ENCODE measurements around the gene SLC13A3. TPM values are rescaled to one million over a fixed set of nuclear protein-coding genes. Genes with fewer than 3 reads are reported as not detected.

SLC13A3 gene
- total and polyA plus RNA-seq, 2 donors (not counting 3 experiments of a cell fraction or from before 2014, with no cell fraction given): 0.11 to 0.40 TPM

- Histone ChIP-seq H3K79me2 (ENCODE audit: control insufficient read depth, insufficient read depth, low read length) (no peaks in the 10 kb centered on the region), H3K27ac (ENCODE audit: insufficient read depth, low read depth, low read length) (no peak overlapping the region), H3K4me1 (ENCODE audit: control insufficient read depth, extremely low read depth, insufficient read depth, low read length) (no peaks in the 10 kb centered on the region), H3K9me1 (replicated peaks; ENCODE audit: control insufficient read depth, extremely low read depth, insufficient read depth, low read length) (no peaks in the 10 kb centered on the region), H3K36me3 (ENCODE audit: control insufficient read depth in 2 of 2, extremely low read depth in 1 of 2, insufficient read depth in 2 of 2, low read length in 2 of 2) (no peaks in the 10 kb centered on the region), H3K4me2 (ENCODE audit: insufficient read depth, low read length) (no peak overlapping the region), H3K9ac (replicated peaks; ENCODE audit: extremely low read depth, insufficient read depth, low read length) (no peak overlapping the region), H3K4me3 (replicated peaks in 1 of 3; ENCODE audit: insufficient read depth in 1 of 3, low read depth in 1 of 3, low read length in 3 of 3) (no peak overlapping the region), H4K20me1 (replicated peaks; ENCODE audit: control insufficient read depth, extremely low read depth, insufficient read depth, low read length) (no peaks in the 10 kb centered on the region), H3K27me3 (ENCODE audit: control insufficient read depth in 2 of 2, insufficient read depth in 2 of 2, low read length in 2 of 2) (no peaks in the 10 kb centered on the region), H3K9me3 (replicated peaks; ENCODE audit: control insufficient read depth, insufficient read depth, low read length) (no peaks in the 10 kb centered on the region), H2AFZ (ENCODE audit: low read depth, low read length) (no peak overlapping the region)
- no TSS peak for BruUV-seq (replicated peaks)
- TF ChIP-seq FOS (IDR thresholded peaks at IDR 0.05; ENCODE audit: borderline replicate concordance, insufficient read depth, low read length) (no peak), POLR2AphosphoS5 (IDR thresholded peaks at IDR 0.05; ENCODE audit: insufficient read depth, low read depth, low read length) (no peak), EZH2 (IDR thresholded peaks at IDR 0.05; ENCODE audit: borderline replicate concordance, low read depth, low read length, severe bottlenecking) (no peak), POLR2A (IDR thresholded peaks at IDR 0.05; ENCODE audit: low read depth, low read length) (no peak), MYC (IDR thresholded peaks at IDR 0.05; ENCODE audit: low read depth, low read length) (no peak), CTCF (IDR thresholded peaks at IDR 0.05; ENCODE audit: extremely low read depth in 1 of 2, insufficient read depth in 1 of 2, low read depth in 1 of 2, low read length in 2 of 2) (no peak), MAX (IDR thresholded peaks at IDR 0.05; ENCODE audit: insufficient read depth, insufficient read length) (no peak), GATA2 (IDR thresholded peaks at IDR 0.05; ENCODE audit: insufficient read depth, insufficient read length, low read depth, low read length) (no peak), JUN (IDR thresholded peaks at IDR 0.05; ENCODE audit: borderline replicate concordance, insufficient read depth, insufficient read length, low read depth) (no peak)
- ChIA-PET CTCF (no interaction called here), POLR2A (no interaction called here)
- no peak for DNase-seq (ENCODE audit: low read depth, low spot score)
- dilution Hi-C loops (cut with MboI; ENCODE audit: extremely low pct_ligation_motif_present, low sequenced_read_pairs): no loop called here
- intact Hi-C loops (cut with micrococcal nuclease): no loop called here
- no peak for FAIRE-seq
These were observed 15.6 kb downstream of the SLC13A3 start for GRCh38 chr20:46635514-46636136.
